H1 (cell line): ENCODE results near the gene DTX3. TPM values are rescaled to one million over a fixed set of nuclear protein-coding genes. Genes with fewer than 3 reads are reported as not detected.

Experiments used
- CTCF ChIA-PET: fragments of 300-600 bp; sonication (Branson Sonifier 250); formaldehyde crosslinking; loops from one replicate; lab custom pipeline; 2021; ENCODE audit not compliant: partially characterized antibody; lab: Charles Lee
- POLR2A ChIA-PET: fragments of 300-600 bp; sonication (Branson Sonifier 250); formaldehyde crosslinking; loops from one replicate; lab custom pipeline; 2021; ENCODE audit warnings: inconsistent platforms; ENCODE audit not compliant: partially characterized antibody; lab: Charles Lee
- DNase-seq, 2 experiments: peaks; one replicate each; pipeline versions ENCODE4 v3.0.0 to v3.0.0-alpha.2; 2010 to 2022; ENCODE audit warnings: low spot score in 2 of 2, low read depth in 1 of 2, mixed read lengths in 1 of 2
- FAIRE-seq: peaks from 2 replicates; lab custom pipeline; 2011; peaks lifted over from hg19 to GRCh38; lab: Jason Lieb, UNC
- H2AFZ ChIP-seq: 2 replicates; pipeline ENCODE4 v1.8.1; 2012; ENCODE audit warnings: low read length, inconsistent platforms
- H2AK5ac ChIP-seq: 2 replicates; pipeline ENCODE4 v1.6.1; 2013; ENCODE audit warnings: low read depth, low read length
- H2BK120ac ChIP-seq: replicated peaks from 2 replicates; pipeline ENCODE3; 2013; ENCODE audit warnings: low read depth, low read length, inconsistent platforms
- H2BK12ac ChIP-seq: 2 replicates; pipeline ENCODE4 v1.6.1; 2013; ENCODE audit warnings: low read depth, low read length
- H2BK15ac ChIP-seq: 2 replicates; pipeline ENCODE4 v1.6.1; 2013; ENCODE audit warnings: low read length
- H2BK20ac ChIP-seq: 2 replicates; pipeline ENCODE4 v1.6.1; 2013; ENCODE audit warnings: low read length
- H2BK5ac ChIP-seq: 2 replicates; pipeline ENCODE4 v1.6.1; 2013; ENCODE audit warnings: low read depth, low read length
- H3K14ac ChIP-seq: 2 replicates; pipeline ENCODE4 v1.6.1; 2013; ENCODE audit warnings: inconsistent platforms; ENCODE audit not compliant: insufficient read length
- H3K18ac ChIP-seq: 2 replicates; pipeline ENCODE4 v1.6.1; 2013; ENCODE audit warnings: low read length; ENCODE audit errors: extremely low read depth
- H3K23ac ChIP-seq: 2 replicates; pipeline ENCODE4 v1.6.1; 2013; ENCODE audit warnings: inconsistent platforms; ENCODE audit not compliant: insufficient read length
- H3K23me2 ChIP-seq: 2 replicates; pipeline ENCODE4 v1.6.1; 2013; ENCODE audit warnings: low read depth, low read length
- H3K27ac ChIP-seq: 2 replicates; pipeline ENCODE4 v1.6.1; 2011; ENCODE audit warnings: low read depth, low read length, inconsistent platforms
- H3K27me3 ChIP-seq, 4 experiments: replicated peaks in 1 of 4; 1 replicate in 1 of 4; 2 replicates in 3 of 4; pipeline versions ENCODE4 v1.6.1 to v1.8.1; 2011 to 2013; ENCODE audit warnings: low read length in 3 of 4, mild to moderate bottlenecking in 3 of 4, inconsistent platforms in 2 of 4, mixed read lengths in 2 of 4, moderate library complexity in 1 of 4; ENCODE audit not compliant: control insufficient read depth in 3 of 4, insufficient read depth in 3 of 4; ENCODE audit errors: extremely low read depth in 1 of 4
- H3K36me3 ChIP-seq, 4 experiments: 2 replicates each; pipeline versions ENCODE4 v1.6.1 to v1.8.1; 2011 to 2013; ENCODE audit warnings: mild to moderate bottlenecking in 4 of 4, low read length in 3 of 4, moderate library complexity in 2 of 4, control low read depth in 1 of 4, inconsistent platforms in 1 of 4; ENCODE audit not compliant: insufficient read depth in 4 of 4, control insufficient read depth in 2 of 4
- H3K4ac ChIP-seq: replicated peaks from 2 replicates; pipeline ENCODE3; 2013; ENCODE audit warnings: low read length, low read depth, mixed read lengths, inconsistent platforms; ENCODE audit not compliant: insufficient read length
- H3K4me1 ChIP-seq, 4 experiments: replicated peaks in 1 of 4; 1 replicate in 1 of 4; 2 replicates in 3 of 4; pipeline versions ENCODE4 v1.6.1 to v1.8.1; 2011 to 2013; ENCODE audit warnings: low read length in 3 of 4, inconsistent platforms in 2 of 4, mixed read lengths in 1 of 4; ENCODE audit not compliant: insufficient read depth in 4 of 4, control insufficient read depth in 3 of 4
- H3K4me2 ChIP-seq, 2 experiments: 2 replicates each; pipeline versions ENCODE4 v1.6.1 to v1.8.1; 2011 to 2013; ENCODE audit warnings: low read depth in 2 of 2, low read length in 2 of 2, control low read depth in 1 of 2, inconsistent platforms in 1 of 2, mild to moderate bottlenecking in 1 of 2; ENCODE audit not compliant: insufficient read depth in 1 of 2
- H3K4me3 ChIP-seq, 4 experiments: fragments of 200-600, 300-600 bp in 1 of 4; sonication (generic), shearing (Covaris generic), sonication (Bioruptor Twin) in 1 of 4; 2 replicates each; pipeline versions ENCODE4 v1.5.1 to v1.8.1; 2011 to 2016; ENCODE audit warnings: low read length in 4 of 4, low read depth in 3 of 4, control low read depth in 2 of 4, inconsistent platforms in 2 of 4, mild to moderate bottlenecking in 2 of 4, mixed read lengths in 1 of 4, moderate library complexity in 1 of 4; ENCODE audit not compliant: insufficient read depth in 2 of 4; ENCODE audit errors: extremely low read depth in 1 of 4
- H3K56ac ChIP-seq: replicated peaks from 2 replicates; pipeline ENCODE3; 2013; ENCODE audit warnings: low read depth, mild to moderate bottlenecking, mixed read lengths, low read length, inconsistent platforms; ENCODE audit not compliant: insufficient read length
- H3K79me1 ChIP-seq: 2 replicates; pipeline ENCODE4 v1.6.1; 2013; ENCODE audit warnings: low read depth, low read length, control low read depth
- H3K79me2 ChIP-seq, 2 experiments: 2 replicates each; pipeline versions ENCODE4 v1.6.1 to v1.8.1; 2012 to 2013; ENCODE audit warnings: low read length in 2 of 2, mild to moderate bottlenecking in 2 of 2, inconsistent platforms in 1 of 2; ENCODE audit not compliant: insufficient read depth in 2 of 2, control insufficient read depth in 1 of 2
- H3K9ac ChIP-seq, 4 experiments: replicated peaks in 1 of 4; 1 replicate in 1 of 4; 2 replicates in 3 of 4; pipeline versions ENCODE4 v1.6.1 to v1.8.1; 2011 to 2013; ENCODE audit warnings: low read depth in 3 of 4, low read length in 3 of 4, control low read depth in 2 of 4, mild to moderate bottlenecking in 2 of 4, moderate library complexity in 2 of 4, inconsistent platforms in 1 of 4; ENCODE audit errors: extremely low read depth in 1 of 4
- H3K9me3 ChIP-seq, 2 experiments: 2 replicates each; pipeline versions ENCODE4 v1.6.1 to v1.8.1; 2012 to 2013; ENCODE audit warnings: mild to moderate bottlenecking in 2 of 2, moderate library complexity in 2 of 2, control low read depth in 1 of 2, inconsistent platforms in 1 of 2, low read depth in 1 of 2, low read length in 1 of 2, mixed read lengths in 1 of 2; ENCODE audit not compliant: insufficient read depth in 2 of 2
- H4K20me1 ChIP-seq, 2 experiments: replicated peaks in 1 of 2; 2 replicates each; pipeline versions ENCODE3 to v1.8.1; 2011 to 2013; ENCODE audit warnings: inconsistent platforms in 2 of 2, low read length in 2 of 2, mild to moderate bottlenecking in 1 of 2; ENCODE audit not compliant: insufficient read depth in 2 of 2, control insufficient read depth in 1 of 2
- H4K5ac ChIP-seq: 2 replicates; pipeline ENCODE4 v1.6.1; 2013; ENCODE audit warnings: low read length, low read depth, mixed read lengths, inconsistent platforms; ENCODE audit not compliant: insufficient read length
- H4K8ac ChIP-seq: 2 replicates; pipeline ENCODE4 v1.8.0; 2013; ENCODE audit warnings: mild to moderate bottlenecking, moderate library complexity, low read length, inconsistent platforms; ENCODE audit not compliant: insufficient read depth; ENCODE audit errors: extremely low read depth
- H4K91ac ChIP-seq: replicated peaks from 2 replicates; pipeline ENCODE3; 2013; ENCODE audit warnings: low read length, mixed read lengths, inconsistent platforms; ENCODE audit not compliant: insufficient read length
- CHD2 ChIP-seq: IDR thresholded peaks from 2 replicates; pipeline ENCODE4 v1.6.1; 2012; ENCODE audit warnings: low read length, improper control_type of control experiment
- CREB1 ChIP-seq: IDR thresholded peaks from 2 replicates; pipeline ENCODE4 v1.6.1; 2012; ENCODE audit warnings: inconsistent platforms
- EZH2 ChIP-seq: fragments of 200-600 bp; sonication (generic); IDR thresholded peaks from 2 replicates; pipeline ENCODE4 v1.7.1; 2012; ENCODE audit warnings: low read depth, mild to moderate bottlenecking, moderate library complexity, low read length, inconsistent platforms; ENCODE audit not compliant: severe bottlenecking
- KDM1A ChIP-seq: fragments of 200-600, 300-600 bp; sonication (generic); IDR thresholded peaks from 2 replicates; pipeline ENCODE4 v1.7.1; 2016; ENCODE audit warnings: mild to moderate bottlenecking, low read length, borderline replicate concordance
- KDM4A ChIP-seq: IDR thresholded peaks from one replicate; pipeline ENCODE4 v1.7.1; 2012; ENCODE audit warnings: low read depth, mild to moderate bottlenecking, moderate library complexity, low read length, inconsistent platforms; ENCODE audit not compliant: severe bottlenecking
- MAX ChIP-seq: IDR thresholded peaks from 2 replicates; pipeline ENCODE4 v1.6.1; 2012; ENCODE audit warnings: inconsistent platforms
- RNF2 ChIP-seq: fragments of 200-900, 300-1000 bp; sonication (generic); IDR thresholded peaks from 2 replicates; pipeline ENCODE4 v1.7.1; 2016; ENCODE audit warnings: borderline replicate concordance, low read depth, mild to moderate bottlenecking, antibody characterized with exemption, low read length; ENCODE audit not compliant: poor library complexity, severe bottlenecking; ENCODE audit errors: missing control alignments
- TBP ChIP-seq: IDR thresholded peaks from 2 replicates; pipeline ENCODE4 v1.6.1; 2011; ENCODE audit warnings: low read depth, low read length, improper control_type of control experiment
- WGBS, 2 experiments: shearing (Covaris generic) in 1 of 2; methylation state at CpG; one replicate each; pipeline versions ENCODE4 v1.1.6 to v1.1.7; 2013 to 2015; ENCODE audit warnings: low lambda C conversion rate in 2 of 2, mixed read lengths in 2 of 2, inconsistent platforms in 1 of 2, low coverage in 1 of 2, missing lambda C conversion rate in 1 of 2; ENCODE audit not compliant: insufficient replicate concordance in 2 of 2, insufficient coverage in 1 of 2, insufficient read length in 1 of 2; ENCODE audit errors: extremely low coverage in 1 of 2, missing lambda C conversion rate in 1 of 2; 5-methylcytosine and 5-hydroxymethylcytosine counted together
- polyA plus RNA-seq, 7 experiments: library from polyadenylated mRNA; depleted of rRNA in 3 of 7; stranded (reverse) in 5 of 7; unstranded in 2 of 7; fragments of >200 nt in 5 of 7; fragments of 200-250 nt in 2 of 7; gene quantifications; 1 replicate in 5 of 7; 2 replicates in 1 of 7; 4 replicates in 1 of 7; pipeline versions ENCODE4 v1.2.1 to v1.2.3, GENCODE V29; 2011 to 2013; ENCODE audit warnings: missing spikeins in 2 of 7, mixed read lengths in 2 of 7
- total RNA-seq: library from RNA; stranded (reverse); fragmentation: NEBNext Ultra II Directional; extraction: Animal tissue kit (Norgen Biotek cat#: 25700); gene quantifications from 2 replicates; pipeline ENCODE4 v1.2.1, GENCODE V29; 2021
- TF ChIP-seq, protein P1 (sequence below): IDR thresholded peaks from 2 replicates; pipeline ENCODE4 v1.6.1; 2011; ENCODE audit warnings: low read length, improper control_type of control experiment

DTX3 gene
- total and polyA plus RNA-seq, 2 of the 8 experiments (the other 6 are each of a cell fraction or from before 2014, with no cell fraction given) = 41.8 to 92.5 TPM

- peak overlapping the region; percentile 54 to 74 for H3K4me2 ChIP-seq
- H3K79me2 ChIP-seq = no peaks in the 10 kb centered on the region
- peak overlapping the region; percentile 60; the same call in 1 of the 2 replicates for H3K18ac ChIP-seq
- H4K8ac ChIP-seq = no peak overlapping the region; the same call in 1 of the 2 replicates
- ChIA-PET CTCF (interaction anchor here (0.8 to 10.7 kb wide), 18 partner anchors 8 to 405 kb away, joined by 3 to 201 read pairs (median 6); partner anchors contain the start of genes ARHGEF25, B4GALNT1, DTX3 and MARCHF9), POLR2A (interaction anchor here (0.7 to 3.6 kb wide), 16 partner anchors 10 to 125 kb away, joined by 3 to 45 read pairs (median 4); partner anchors contain the start of genes ARHGEF25, B4GALNT1, PIP4K2C and TSPAN31)
- H3K23ac ChIP-seq = no peak overlapping the region
- 0 out of 2 replicates have a peak, but pooled peaks cover 2% of the 10 kb centered on the region for H3K79me1 ChIP-seq
- H2BK120ac ChIP-seq = no peak overlapping the region
- DNase-seq (peak in 1 of 2 experiments; percentile 75), FAIRE-seq (no peak)
- H3K27ac ChIP-seq = no peak overlapping the region
- H3K23me2 ChIP-seq = peaks cover 7% of the 10 kb centered on the region; the same call in 1 of the 2 replicates
- H3K56ac ChIP-seq = no peak overlapping the region
- H2AK5ac ChIP-seq = no peak overlapping the region; the same call in 1 of the 2 replicates
- H3K14ac ChIP-seq = no peak overlapping the region
- no peak overlapping the region for H3K9ac ChIP-seq
- no peak overlapping the region for H2AFZ ChIP-seq
- H3K4ac ChIP-seq = no peak overlapping the region
- peaks cover 0 to 33% of the 10 kb centered on the region in 2 experiments for H4K20me1 ChIP-seq
- peaks cover 0 to 18% (median 11%) of the 10 kb centered on the region in 4 experiments; a peak in 6 of 7 replicates for H3K4me1 ChIP-seq
- no peaks in the 10 kb centered on the region; a peak in 1 of 4 replicates for H3K9me3 ChIP-seq
- H2BK20ac ChIP-seq = no peak overlapping the region
- WGBS, 2 experiments = 6% methylated on average over 38 of the region's 46 CpGs; no CpG with 5 or more reads in 1 of the 2 experiments
- no peak overlapping the region for H2BK15ac ChIP-seq
- H4K91ac ChIP-seq = no peak overlapping the region
- H3K4me3 ChIP-seq = peak overlapping the region; percentile 11 to 48 (median 37); a peak in 7 of 8 replicates
- H3K36me3 ChIP-seq = no peaks in the 10 kb centered on the region
- no peak overlapping the region for H4K5ac ChIP-seq
- 0 out of 2 replicates have a peak overlapping the region, but pooled peaks have one; percentile 50 for H2BK12ac ChIP-seq
- peaks cover 66 to 96% (median 95%) of the 10 kb centered on the region in 4 experiments for H3K27me3 ChIP-seq
- no peak overlapping the region for H2BK5ac ChIP-seq
- peak; percentile 50 for TF ChIP-seq KDM4A
- peak; percentile 71 for TF ChIP-seq RNF2
- TF ChIP-seq, protein P1, sequence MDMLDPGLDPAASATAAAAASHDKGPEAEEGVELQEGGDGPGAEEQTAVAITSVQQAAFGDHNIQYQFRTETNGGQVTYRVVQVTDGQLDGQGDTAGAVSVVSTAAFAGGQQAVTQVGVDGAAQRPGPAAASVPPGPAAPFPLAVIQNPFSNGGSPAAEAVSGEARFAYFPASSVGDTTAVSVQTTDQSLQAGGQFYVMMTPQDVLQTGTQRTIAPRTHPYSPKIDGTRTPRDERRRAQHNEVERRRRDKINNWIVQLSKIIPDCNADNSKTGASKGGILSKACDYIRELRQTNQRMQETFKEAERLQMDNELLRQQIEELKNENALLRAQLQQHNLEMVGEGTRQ = no peak
- TF ChIP-seq EZH2 = peak; percentile 91
- no peak for TF ChIP-seq CHD2
- TF ChIP-seq CREB1 = no peak
- TF ChIP-seq MAX = peak; percentile 55
- no peak; the same call in 1 of the 2 replicates for TF ChIP-seq KDM1A
- peak; percentile 14; the same call in 1 of the 2 replicates for TF ChIP-seq TBP
Measured at GRCh38 chr12:57619434-57620244, 15.0 kb downstream of the DTX3 start.
